ENCODE results near the gene CFAP73. TPM values are rescaled to one million over a fixed set of nuclear protein-coding genes. Genes with fewer than 3 reads are reported as not detected.
A peak's percentile ranks its signal among the peaks of the same experiment; 100 is the strongest.

CFAP73 gene
- total RNA-seq, 3 donors from 2014 or later (not counting 1 experiment from before 2014, with no cell fraction given) = not detected

DNA sequence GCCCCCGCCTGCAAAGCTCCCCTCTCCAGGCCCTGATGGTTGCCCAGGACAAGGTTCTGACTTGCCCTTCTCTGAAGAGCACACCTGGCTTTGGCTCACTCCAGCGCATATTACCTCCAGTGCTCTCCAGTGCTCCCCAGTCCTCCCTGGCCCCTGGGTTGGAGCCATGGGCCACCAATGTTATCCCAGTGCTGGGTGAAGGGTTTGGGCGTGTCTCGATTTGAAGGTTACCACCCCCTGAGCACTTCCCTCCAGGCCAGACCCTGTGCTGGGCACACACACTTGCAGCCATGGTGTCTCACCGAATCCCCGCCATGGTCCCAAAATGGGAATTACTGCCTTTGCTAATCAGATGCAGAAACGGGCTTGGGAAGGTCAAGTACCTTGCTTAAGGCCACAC is 47.1 kb downstream of the CFAP73 start:
- Mint-ChIP-seq H3K4me1 (no peaks in the 10 kb centered on the region), H3K36me3 (no peaks in the 10 kb centered on the region), H3K4me3 (no peak overlapping the region), H3K27me3 (ENCODE audit: low read depth in 2 of 2) (no peaks in the 10 kb centered on the region), H3K9me3 (no peaks in the 10 kb centered on the region), H3K27ac (no peak overlapping the region)
- ATAC-seq (no peak), DNase-seq (no peak)
- Histone ChIP-seq H3K27me3 (ENCODE audit: control insufficient read depth, insufficient read depth, low read length) (no peaks in the 10 kb centered on the region), H3K36me3 (ENCODE audit: control insufficient read depth, insufficient read depth, low read length) (peaks cover 10% of the 10 kb centered on the region), H3K4me3 (ENCODE audit: low read length) (no peak overlapping the region), H3K4me1 (ENCODE audit: control insufficient read depth, insufficient read depth, low read length) (peaks cover 10% of the 10 kb centered on the region), H3K9me3 (ENCODE audit: control insufficient read depth, insufficient read depth, low read length) (no peaks in the 10 kb centered on the region), H3K27ac (ENCODE audit: low read length) (no peak overlapping the region)
- WGBS (ENCODE audit: insufficient coverage) = 91% methylated on average over 7 of the region's 7 CpGs
- TF ChIP-seq, protein P1, sequence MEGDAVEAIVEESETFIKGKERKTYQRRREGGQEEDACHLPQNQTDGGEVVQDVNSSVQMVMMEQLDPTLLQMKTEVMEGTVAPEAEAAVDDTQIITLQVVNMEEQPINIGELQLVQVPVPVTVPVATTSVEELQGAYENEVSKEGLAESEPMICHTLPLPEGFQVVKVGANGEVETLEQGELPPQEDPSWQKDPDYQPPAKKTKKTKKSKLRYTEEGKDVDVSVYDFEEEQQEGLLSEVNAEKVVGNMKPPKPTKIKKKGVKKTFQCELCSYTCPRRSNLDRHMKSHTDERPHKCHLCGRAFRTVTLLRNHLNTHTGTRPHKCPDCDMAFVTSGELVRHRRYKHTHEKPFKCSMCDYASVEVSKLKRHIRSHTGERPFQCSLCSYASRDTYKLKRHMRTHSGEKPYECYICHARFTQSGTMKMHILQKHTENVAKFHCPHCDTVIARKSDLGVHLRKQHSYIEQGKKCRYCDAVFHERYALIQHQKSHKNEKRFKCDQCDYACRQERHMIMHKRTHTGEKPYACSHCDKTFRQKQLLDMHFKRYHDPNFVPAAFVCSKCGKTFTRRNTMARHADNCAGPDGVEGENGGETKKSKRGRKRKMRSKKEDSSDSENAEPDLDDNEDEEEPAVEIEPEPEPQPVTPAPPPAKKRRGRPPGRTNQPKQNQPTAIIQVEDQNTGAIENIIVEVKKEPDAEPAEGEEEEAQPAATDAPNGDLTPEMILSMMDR (IDR thresholded peaks at IDR 0.05) = no peak
- intact Hi-C loops (cut with micrococcal nuclease) = loop anchor here (5.0 to 10.0 kb wide), 2 partner anchors 36 to 138 kb away; partner anchors contain the start of gene SLC8B1

DNA sequence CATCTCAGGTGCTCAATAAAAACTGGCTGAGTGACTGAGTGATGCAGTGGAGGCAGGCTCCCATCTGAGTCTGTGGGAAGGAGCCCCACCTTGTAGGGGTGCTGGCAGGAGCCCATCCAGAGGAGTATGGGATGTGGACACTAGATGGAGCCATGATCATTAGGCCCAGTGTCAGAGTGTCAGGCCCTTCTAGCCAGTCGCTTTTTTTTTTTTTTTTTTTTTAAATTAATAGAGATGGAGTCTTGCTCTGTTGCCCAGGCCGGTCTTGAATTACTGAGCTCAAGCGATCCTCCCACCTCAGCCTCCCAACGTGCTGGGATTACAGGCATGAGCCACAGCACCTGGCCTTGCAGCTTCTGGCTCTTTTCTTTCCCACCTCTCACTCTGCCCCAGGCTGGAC is 47.5 kb downstream of the CFAP73 start:
- DNase-seq (peak in 1 of 2 donors; percentile 84), ATAC-seq (peak; percentile 90 to 100 (median 100))
- Histone ChIP-seq H3K27me3 (ENCODE audit: control insufficient read depth, insufficient read depth, low read length) (no peaks in the 10 kb centered on the region), H3K4me3 (ENCODE audit: low read length) (no peak overlapping the region), H3K27ac (ENCODE audit: low read length) (no peak overlapping the region), H3K4me1 (ENCODE audit: control insufficient read depth, insufficient read depth, low read length) (peaks cover 10% of the 10 kb centered on the region), H3K36me3 (ENCODE audit: control insufficient read depth, insufficient read depth, low read length) (peaks cover 6% of the 10 kb centered on the region), H3K9me3 (ENCODE audit: control insufficient read depth, insufficient read depth, low read length) (no peaks in the 10 kb centered on the region)
- TF ChIP-seq, protein P1 (IDR thresholded peaks at IDR 0.05) = peak; percentile 48
- Mint-ChIP-seq H3K36me3 (no peaks in the 10 kb centered on the region), H3K27ac (no peak overlapping the region), H3K27me3 (ENCODE audit: low read depth in 2 of 2) (no peaks in the 10 kb centered on the region), H3K4me3 (no peak overlapping the region), H3K9me3 (no peaks in the 10 kb centered on the region), H3K4me1 (no peaks in the 10 kb centered on the region)
- 9% methylated on average over 4 of the region's 4 CpGs for WGBS (ENCODE audit: insufficient coverage)
- intact Hi-C loops (cut with micrococcal nuclease) = loop anchor here (5.0 to 10.0 kb wide), 2 partner anchors 35 to 138 kb away; partner anchors contain the start of gene SLC8B1

DNA sequence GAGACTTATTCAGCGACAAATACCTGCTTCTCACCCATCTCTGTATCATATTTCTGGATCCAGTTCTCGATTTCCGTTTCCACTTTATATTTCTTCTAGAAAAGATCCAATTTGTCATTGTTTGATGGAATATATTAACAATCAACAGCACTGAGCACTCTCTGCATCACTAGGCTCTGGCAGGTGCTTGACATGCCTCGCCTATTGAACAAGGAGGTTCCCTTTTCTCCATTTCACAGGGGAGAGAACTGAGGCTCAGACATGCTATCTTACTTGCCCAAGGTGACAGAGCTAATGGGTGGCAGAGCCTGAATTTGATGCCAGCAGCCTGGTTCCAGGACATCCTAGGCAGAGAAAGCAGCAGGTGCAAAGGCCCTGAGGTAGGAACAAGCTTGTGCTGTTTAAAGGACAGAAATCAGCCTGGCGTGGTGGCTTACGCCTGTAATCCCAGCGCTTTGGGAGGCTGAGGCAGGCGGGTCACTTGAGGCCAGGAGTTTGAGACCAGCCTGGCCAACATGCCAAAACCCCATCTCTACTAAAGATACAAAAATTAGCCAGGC is 48.1 kb downstream of the CFAP73 start:
- no peak for DNase-seq
- no peaks in the 10 kb centered on the region for H3K9me3 Mint-ChIP-seq
- no peak overlapping the region for H3K27ac ChIP-seq (ENCODE audit: low read length)
- no peaks in the 10 kb centered on the region for H3K9me3 ChIP-seq (ENCODE audit: control insufficient read depth, insufficient read depth, low read length)
- no peaks in the 10 kb centered on the region for H3K36me3 ChIP-seq (ENCODE audit: control insufficient read depth, insufficient read depth, low read length)
- TF ChIP-seq, protein P1 (IDR thresholded peaks at IDR 0.05) = no peak
- H3K4me1 ChIP-seq (ENCODE audit: control insufficient read depth, insufficient read depth, low read length) = peaks cover 10% of the 10 kb centered on the region
- WGBS (ENCODE audit: insufficient coverage) = 95% methylated on average over 6 of the region's 8 CpGs
- intact Hi-C loops (cut with micrococcal nuclease) = loop anchor here (5.0 to 10.0 kb wide), 2 partner anchors 35 to 137 kb away; partner anchors contain the start of gene SLC8B1
- no peaks in the 10 kb centered on the region for H3K27me3 ChIP-seq (ENCODE audit: control insufficient read depth, insufficient read depth, low read length)
- no peaks in the 10 kb centered on the region for H3K4me1 Mint-ChIP-seq
- no peaks in the 10 kb centered on the region for H3K27me3 Mint-ChIP-seq (ENCODE audit: low read depth in 2 of 2)
- no peak overlapping the region for H3K4me3 ChIP-seq (ENCODE audit: low read length)
- no peaks in the 10 kb centered on the region for H3K36me3 Mint-ChIP-seq
- no peak for ATAC-seq
- H3K4me3 Mint-ChIP-seq = no peak overlapping the region
- no peak overlapping the region for H3K27ac Mint-ChIP-seq

DNA sequence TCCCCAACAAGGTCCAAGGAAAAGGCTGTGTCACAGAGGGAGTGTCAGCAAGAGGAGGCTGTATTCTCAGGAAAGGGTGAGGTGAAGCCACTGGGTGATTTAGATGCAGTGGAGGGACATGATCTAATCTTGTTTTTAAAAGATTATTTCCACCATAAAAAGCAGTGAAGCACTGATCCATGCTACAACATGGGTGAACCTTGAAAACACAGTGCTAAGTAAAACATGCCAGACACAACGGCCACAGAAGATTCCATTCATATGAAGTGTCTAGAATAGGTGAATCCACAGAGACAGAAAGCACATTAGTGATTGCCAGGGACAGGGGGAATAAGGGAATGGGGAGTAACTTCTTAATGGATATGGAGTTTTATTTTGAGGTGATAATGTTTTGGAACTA is 48.8 kb downstream of the CFAP73 start:
- no peak overlapping the region for H3K27ac ChIP-seq (ENCODE audit: low read length)
- 100% methylated on average over 1 of the region's 1 CpG for WGBS (ENCODE audit: insufficient coverage)
- H3K27me3 ChIP-seq (ENCODE audit: control insufficient read depth, insufficient read depth, low read length) = no peaks in the 10 kb centered on the region
- H3K27ac Mint-ChIP-seq = no peak overlapping the region
- intact Hi-C loops (cut with micrococcal nuclease) = loop anchor here (5.0 to 10.0 kb wide), 2 partner anchors 34 to 137 kb away; partner anchors contain the start of gene SLC8B1
- H3K4me3 Mint-ChIP-seq = no peak overlapping the region
- H3K36me3 ChIP-seq (ENCODE audit: control insufficient read depth, insufficient read depth, low read length) = no peaks in the 10 kb centered on the region
- no peaks in the 10 kb centered on the region for H3K36me3 Mint-ChIP-seq
- ATAC-seq = no peak
- H3K4me1 Mint-ChIP-seq = no peaks in the 10 kb centered on the region
- TF ChIP-seq, protein P1 (IDR thresholded peaks at IDR 0.05) = no peak
- no peaks in the 10 kb centered on the region for H3K9me3 Mint-ChIP-seq
- DNase-seq = no peak
- H3K4me3 ChIP-seq (ENCODE audit: low read length) = no peak overlapping the region
- H3K9me3 ChIP-seq (ENCODE audit: control insufficient read depth, insufficient read depth, low read length) = no peaks in the 10 kb centered on the region
- no peaks in the 10 kb centered on the region for H3K27me3 Mint-ChIP-seq (ENCODE audit: low read depth in 2 of 2)
- H3K4me1 ChIP-seq (ENCODE audit: control insufficient read depth, insufficient read depth, low read length) = peaks cover 10% of the 10 kb centered on the region

Data from natural killer cell (primary cell).